Posterior vena cava (tissue), 2 donors: ENCODE results near the gene ZNF710. TPM values are rescaled to one million over a fixed set of nuclear protein-coding genes. Genes with fewer than 3 reads are reported as not detected.

Source experiments
- DNase-seq: peaks from one replicate; pipeline ENCODE4 v3.0.0-alpha.2; 2020; ENCODE audit warnings: low spot score
- intact Hi-C, 2 donors: fragments of 100-400 bp; cut with DNase I; formaldehyde crosslinking; loops; one replicate each; pipeline versions ENCODE4 v1.14.1 to v1.14.2; 2022 to 2023
- total RNA-seq, 2 donors: library from RNA; stranded (reverse); fragmentation: NEBNext Ultra II Directional; extraction: Animal tissue kit (Norgen Biotek cat#: 25700); gene quantifications; one replicate each; pipeline ENCODE4 v1.2.1, GENCODE V29; 2021
- donor health status: DM: yes; HTN: yes; CAD: no.
- donor health status: DM: yes; HTN: yes; CAD: no.

Gene ZNF710
- total RNA-seq, 2 donors from 2014 or later = 11.6 to 13.3 TPM

DNA sequence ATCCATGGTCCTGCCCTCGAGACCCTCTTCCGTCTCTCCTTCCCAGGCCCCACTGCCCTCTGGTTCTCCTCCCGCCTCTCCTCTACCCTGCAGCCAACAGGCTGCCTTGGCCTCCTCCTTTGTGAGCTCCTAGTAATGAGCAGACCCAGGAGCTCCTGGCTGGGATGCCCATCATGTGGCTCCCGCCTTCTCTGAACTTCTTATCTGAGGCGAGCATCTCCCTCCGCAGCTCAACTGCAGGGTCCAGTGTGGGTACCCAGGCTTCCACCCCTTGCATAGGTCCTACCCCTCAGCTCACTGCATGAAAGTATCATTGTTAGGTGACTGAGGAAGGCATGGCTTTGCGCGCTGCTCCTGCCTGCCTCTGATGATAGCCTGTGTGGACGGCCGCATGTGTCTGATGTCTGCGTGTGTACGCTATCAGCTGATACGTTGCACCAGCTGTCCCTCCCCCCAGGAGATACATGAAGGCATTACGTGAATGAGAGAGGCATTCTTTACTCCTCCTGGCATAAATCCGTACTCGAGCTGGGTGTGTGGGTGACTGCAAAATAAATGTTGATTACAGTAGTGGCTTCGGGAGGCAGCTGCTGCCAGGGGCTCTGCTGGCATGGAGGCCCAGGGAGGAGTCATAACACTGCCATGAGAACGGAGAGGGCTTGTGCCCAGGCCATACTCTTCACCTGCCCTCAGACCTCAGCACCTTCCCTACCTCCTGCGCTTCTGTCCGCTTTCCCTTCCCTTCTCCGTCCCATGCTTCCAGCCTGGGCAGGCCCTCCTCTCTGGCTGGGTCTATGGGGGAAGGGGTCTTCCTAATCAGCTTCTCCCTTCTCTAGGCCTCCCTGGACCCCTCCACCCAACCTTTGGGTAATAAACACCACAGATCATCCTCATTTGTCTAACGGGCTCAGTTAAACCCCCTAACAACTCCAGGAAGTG is 48.8 kb downstream of the ZNF710 start:
- DNase-seq = peak; percentile 68
- intact Hi-C loops = loop anchor here in 1 of 2 donors (5.0 kb wide), 1 partner anchor 538 kb away; no protein-coding TSS in a partner anchor

DNA sequence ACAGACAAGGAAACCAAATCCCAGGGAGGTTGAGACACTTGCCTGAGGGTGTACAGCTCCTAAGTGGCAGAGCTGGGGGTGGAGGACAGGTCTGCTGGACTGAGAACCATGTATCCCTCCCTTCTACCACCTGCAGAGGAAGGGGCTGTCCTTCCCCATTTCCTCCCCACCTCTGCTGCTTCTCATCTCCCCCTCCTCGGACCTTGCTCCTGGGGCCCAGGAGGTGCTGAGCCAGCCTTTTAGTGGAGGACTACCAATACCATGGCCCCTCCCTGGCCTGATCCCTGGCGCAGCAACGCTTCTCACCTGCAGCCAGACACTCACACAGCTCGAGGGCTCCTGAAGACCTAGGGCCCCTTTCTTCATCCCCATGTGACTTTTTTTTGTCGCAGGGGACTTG is 50.8 kb downstream of the ZNF710 start:
- intact Hi-C loops = loop anchor here in 1 of 2 donors (5.0 kb wide), 1 partner anchor 540 kb away; no protein-coding TSS in a partner anchor
- DNase-seq = no peak

DNA sequence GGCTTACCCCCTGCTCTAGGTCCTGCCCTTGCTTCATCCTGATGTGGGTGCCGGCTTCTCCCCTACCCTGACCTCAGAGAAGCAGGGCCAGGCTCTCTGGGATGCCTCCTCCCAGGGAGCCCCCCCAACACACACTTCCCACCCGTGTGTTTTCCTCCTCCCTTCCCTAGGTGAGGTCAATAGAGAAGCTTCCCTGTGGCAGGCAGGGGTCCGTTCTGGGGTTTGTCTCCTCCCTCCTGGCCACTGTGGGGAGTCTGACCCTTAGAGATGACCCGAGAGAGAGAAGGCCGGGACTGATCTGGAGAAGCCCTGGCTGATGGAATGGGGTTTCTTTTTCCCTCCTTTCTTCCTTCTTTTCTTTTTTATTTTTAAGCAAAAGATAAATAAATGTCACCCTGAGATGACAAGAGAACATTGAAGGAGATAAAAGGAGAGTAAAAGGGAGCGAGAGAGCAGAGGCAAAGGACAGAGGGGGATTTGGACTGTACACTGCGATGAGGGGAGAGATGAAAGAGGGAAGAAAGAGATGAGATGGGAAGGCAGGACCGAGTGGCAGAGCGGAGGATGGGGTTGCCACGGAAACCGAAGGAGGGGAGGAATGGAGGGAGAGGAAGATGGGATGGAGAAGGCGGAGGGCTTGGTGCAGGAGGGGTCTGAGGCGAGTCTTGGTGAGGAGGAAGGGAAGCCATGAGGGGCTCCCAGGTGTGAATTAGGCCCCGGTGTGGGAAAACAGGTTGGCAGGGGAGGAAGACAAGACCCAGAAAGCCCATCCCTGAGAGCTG is 52.8 kb downstream of the ZNF710 start:
- intact Hi-C loops = loop anchor here in 1 of 2 donors (5.0 kb wide), 1 partner anchor 542 kb away; no protein-coding TSS in a partner anchor
- DNase-seq = no peak

DNA sequence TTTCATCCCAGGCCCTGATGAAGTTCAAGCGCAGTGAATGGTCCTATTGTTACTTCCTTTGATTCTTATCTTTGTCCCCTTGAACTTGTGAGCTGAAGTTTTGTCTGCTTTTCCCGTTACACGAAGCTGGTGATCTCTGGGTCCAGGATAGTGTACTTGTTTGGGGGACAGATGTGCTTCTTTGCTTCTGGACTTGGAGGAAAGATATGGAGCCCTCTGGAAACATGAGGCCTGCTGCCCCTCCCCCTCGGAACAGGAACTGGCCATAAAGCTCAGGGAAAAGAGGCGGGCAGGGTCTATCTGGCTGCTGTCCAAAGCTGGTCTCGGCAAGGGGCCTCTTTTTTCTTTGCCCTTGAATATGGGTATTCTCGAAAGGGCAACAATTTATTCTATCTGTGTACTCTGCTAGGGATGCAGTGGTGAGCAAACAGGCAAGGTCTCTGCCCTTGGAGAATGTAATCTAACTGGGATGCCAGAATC is 53.5 kb downstream of the ZNF710 start:
- intact Hi-C loops = loop anchor here in 1 of 2 donors (5.0 kb wide), 1 partner anchor 542 kb away; no protein-coding TSS in a partner anchor
- DNase-seq = no peak

DNA sequence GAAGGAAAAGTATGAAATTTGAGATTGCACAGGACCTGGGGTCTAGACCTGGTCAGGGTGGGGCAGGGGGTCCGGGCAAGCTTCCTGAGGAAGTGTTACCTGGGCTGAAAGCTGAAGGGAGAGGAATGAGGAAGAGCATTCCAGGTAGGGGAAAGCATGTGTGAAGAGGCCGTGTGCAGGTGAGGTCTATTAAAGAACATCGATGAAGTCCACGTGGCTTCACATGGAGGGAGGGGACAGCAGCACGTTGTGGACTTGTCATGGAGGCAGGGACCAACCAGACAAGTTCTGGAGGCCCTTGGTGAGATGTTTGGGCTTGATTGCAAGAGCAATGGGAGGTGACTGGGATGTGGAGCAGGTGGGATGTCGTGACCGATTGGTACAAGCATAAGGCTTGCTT is 54.1 kb downstream of the ZNF710 start:
- intact Hi-C loops = no loop called here
- no peak for DNase-seq

DNA sequence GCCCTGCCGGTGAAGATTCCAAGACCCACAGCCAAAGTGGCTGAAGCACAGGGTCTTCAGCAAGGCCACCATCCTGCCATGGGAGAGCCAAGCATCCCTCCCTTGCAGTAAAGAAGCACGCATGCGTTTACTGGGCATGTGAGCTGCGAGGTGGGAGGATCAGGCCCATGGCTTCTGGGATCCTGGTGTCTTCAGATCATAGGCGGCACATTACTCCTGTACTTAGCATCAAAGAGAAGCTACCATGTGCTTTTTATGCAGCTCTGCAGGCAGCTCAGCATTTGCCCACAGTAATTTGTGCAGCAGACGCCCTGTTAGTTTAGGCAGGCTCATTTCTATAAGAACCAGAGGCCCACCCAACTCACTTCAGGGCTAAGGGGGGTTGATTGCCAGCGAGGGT is 55.4 kb downstream of the ZNF710 start:
- no peak for DNase-seq
- intact Hi-C loops = no loop called here

DNA sequence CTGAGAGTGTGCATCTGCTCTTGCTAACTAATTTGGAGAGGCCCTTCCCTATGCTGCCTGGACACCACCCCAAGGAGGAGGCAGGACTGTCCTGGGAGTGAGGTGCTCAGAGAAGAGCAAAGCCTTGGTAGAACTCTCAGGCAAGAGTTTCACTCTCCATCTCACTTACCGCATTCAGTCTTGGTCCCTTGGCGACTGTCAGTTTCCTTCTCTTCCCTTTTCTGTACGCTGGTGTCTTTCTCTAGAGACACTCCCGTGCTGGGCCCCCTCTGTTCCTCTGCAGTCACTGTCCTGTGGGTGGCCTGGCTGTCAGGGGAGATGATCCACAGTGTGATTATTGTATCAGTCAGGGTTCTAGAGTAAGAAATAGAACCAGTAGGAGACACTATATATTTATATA is 57.2 kb downstream of the ZNF710 start:
- intact Hi-C loops = no loop called here
- DNase-seq = no peak

DNA sequence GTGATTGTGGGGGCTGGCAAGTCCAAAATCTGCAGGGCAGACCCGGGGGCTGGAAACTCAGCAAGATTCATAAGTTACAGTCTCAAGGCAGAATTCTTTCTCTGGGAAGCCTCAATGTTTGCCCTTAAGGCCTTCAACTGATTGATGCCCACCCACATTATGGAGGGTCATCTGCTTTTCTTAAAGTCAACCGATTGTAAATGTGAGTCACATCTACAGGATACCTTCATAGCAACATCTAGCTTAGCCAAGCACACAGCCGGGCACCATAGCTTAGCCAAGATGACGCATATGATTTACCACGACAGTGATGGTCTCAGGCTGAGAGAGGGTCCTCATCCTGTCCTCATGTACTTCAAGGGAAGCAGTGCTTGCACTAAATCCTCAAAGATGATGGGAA is 57.7 kb downstream of the ZNF710 start:
- intact Hi-C loops = no loop called here
- DNase-seq = no peak

DNA sequence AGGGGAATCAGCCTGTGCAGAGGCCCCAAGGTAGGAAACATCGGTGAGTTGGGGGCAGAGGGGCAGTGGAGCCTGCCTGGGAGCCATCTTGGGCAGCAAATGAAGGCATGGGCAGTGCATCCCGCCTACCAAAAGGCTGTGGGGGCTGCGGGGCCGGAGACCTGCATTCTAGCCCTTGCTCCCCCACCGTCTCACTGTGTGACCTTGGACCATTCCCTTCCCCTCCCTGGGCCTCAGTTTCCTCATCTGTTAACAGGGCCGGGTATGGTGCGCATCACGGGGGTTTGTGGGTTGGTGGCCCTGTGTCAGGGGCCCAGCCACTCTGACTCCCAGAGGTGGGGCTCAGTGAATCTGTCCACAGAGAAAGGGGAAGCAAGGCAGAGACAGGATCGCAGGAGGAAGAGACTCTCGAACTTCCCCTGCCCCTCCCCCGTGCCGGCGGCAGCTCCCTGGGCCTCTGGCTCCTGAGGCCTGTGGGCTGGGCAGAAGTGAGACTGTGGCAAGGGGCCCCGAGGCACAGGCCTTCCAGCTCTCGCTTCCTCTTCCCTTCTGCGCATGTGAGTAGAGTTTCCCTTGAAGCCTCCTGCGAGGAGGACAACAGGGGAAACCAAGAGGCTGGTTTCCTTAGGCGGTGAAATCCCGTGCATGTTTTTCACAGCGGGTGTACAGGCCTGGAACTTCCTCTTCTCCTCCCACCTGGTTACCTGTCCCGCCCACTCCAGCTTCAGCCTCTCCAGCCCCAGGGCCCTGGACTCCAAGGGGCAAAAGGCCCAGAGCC is 58.3 kb downstream of the ZNF710 start:
- DNase-seq = peak; percentile 95
- intact Hi-C loops = no loop called here

DNA sequence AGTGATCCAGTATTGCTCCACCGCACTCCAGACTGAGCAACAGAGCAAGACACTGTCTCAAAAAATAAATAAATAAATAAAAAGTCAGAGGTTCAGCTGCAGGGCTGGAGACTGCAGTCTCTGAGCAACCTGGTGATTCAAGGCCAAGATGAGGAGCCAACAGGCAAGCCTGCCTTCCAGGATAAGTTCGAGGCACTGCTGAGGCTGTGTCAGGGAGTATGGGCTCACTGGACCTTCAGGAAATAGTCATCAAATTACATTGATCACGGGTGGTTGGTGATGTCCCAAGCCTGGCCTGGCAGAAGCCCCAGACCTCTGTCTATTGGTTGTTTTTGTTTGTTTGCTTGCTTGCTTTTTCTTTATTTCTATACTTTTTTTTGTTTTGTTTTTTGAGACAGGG is 59.7 kb downstream of the ZNF710 start:
- intact Hi-C loops = loop anchor here in 1 of 2 donors (10.0 kb wide), 1 partner anchor 56 kb away; the partner anchor contains the start of gene ZNF710
- no peak for DNase-seq

DNA sequence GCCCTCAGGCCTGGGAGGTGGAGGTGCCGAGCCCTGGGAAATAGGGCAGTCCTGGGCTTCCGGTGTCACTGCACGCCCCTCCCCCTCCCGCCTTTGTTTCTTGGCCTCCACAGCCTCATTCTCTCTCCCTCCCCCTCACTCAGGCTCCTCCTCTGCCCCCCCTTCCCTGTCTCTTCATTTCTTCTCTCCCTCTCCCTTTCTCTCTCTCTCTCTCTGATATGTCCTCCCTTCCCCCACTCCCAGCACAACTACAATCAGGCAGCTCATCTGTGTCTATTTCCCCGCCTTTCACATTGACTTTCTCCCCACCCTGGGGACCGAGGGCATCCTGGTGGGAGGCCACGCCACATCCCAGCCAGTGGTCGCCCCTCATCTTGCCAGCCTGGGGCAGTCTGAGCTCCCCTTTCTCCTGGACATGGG is 60.9 kb downstream of the ZNF710 start:
- intact Hi-C loops = loop anchor here in 1 of 2 donors (10.0 kb wide), 1 partner anchor 57 kb away; the partner anchor contains the start of gene ZNF710
- DNase-seq = no peak

DNA sequence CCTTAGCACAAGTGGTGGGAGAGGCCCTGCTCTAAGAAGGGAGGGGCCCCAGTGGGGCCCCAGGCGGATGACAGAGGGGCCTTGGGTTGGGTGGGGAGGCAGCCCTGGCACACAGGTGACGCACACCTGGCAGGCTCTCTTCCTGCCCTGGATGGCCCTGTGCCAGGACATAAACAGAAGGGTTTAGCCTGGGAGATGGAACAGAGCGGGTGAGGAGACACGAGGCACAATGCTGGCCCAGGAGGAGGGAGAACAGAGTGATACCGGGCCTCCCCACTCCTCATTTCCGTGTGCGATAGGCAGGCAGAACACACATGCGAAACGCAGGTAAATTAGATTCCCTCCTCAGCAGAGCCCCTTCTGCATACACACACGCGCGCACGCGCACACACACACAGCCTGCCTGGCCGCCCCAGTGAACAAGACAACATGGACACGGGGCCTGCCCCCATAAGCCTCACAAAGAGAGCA is 61.4 kb downstream of the ZNF710 start:
- intact Hi-C loops = loop anchor here in 1 of 2 donors (10.0 kb wide), 1 partner anchor 58 kb away; the partner anchor contains the start of gene ZNF710
- DNase-seq = no peak

DNA sequence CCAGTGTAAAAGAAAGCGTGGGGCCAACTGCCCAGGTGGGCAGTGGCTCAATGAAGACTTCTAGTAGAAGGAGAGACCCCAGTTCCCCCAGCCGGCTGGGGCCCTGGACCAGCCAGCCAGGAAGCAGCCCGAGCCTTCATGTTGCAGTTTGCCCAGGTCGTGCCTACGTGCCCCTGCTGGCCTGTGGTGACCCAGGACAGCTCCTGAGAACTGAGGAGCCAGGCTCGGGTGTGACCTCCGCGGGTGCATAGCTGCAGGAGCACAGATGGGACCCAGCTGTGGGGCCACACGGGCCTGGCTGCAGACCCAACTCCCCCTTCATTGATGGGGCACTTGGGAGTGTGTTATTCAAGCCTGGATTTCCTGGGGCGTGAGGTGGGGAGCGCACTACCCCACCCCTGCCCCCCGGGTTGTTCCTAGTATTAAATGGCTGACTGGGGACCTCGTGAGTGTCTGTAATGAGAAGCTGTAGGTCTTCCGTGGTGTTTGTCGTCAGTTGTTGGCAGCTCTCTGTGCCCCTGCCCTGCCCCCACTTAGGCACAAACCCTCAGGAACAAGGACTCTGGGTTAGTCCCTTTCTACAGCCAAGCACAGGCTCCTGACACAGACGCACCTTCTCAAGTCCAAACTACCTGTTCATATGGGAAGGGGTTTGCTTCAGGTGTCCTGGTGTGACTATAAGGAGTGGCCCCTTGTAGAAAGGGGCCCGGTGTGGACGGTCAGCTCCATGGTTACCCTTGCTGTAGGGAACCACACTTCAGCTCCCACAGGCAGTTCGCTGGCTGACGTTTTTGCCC is 62.0 kb downstream of the ZNF710 start:
- no peak for DNase-seq
- intact Hi-C loops = loop anchor here in 1 of 2 donors (10.0 kb wide), 1 partner anchor 58 kb away; the partner anchor contains the start of gene ZNF710

DNA sequence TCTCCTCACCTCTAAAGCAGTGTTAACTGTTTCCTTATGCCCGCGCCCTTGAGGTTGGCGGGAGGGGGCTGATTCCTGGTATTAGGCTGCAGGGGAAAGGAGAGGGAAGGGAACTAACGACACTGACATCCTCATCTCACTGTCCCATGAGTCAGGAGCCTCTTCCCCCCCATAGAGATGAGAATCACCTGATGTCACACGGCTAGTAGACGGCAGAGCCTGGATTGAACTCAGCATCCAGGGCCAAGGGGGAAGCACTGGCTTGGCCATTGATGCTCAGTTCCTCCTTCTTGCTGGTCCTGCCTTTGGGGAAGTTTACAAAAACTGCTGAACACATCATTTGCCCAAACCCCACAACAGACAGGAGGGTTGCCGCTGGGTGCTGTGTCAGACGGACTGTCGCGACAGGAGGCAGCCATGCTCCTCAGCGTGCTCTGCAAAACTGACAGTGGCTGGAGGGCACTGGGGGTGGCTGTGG is 62.7 kb downstream of the ZNF710 start:
- intact Hi-C loops = loop anchor here in 1 of 2 donors (10.0 kb wide), 1 partner anchor 59 kb away; the partner anchor contains the start of gene ZNF710
- peak; percentile 82 for DNase-seq

DNA sequence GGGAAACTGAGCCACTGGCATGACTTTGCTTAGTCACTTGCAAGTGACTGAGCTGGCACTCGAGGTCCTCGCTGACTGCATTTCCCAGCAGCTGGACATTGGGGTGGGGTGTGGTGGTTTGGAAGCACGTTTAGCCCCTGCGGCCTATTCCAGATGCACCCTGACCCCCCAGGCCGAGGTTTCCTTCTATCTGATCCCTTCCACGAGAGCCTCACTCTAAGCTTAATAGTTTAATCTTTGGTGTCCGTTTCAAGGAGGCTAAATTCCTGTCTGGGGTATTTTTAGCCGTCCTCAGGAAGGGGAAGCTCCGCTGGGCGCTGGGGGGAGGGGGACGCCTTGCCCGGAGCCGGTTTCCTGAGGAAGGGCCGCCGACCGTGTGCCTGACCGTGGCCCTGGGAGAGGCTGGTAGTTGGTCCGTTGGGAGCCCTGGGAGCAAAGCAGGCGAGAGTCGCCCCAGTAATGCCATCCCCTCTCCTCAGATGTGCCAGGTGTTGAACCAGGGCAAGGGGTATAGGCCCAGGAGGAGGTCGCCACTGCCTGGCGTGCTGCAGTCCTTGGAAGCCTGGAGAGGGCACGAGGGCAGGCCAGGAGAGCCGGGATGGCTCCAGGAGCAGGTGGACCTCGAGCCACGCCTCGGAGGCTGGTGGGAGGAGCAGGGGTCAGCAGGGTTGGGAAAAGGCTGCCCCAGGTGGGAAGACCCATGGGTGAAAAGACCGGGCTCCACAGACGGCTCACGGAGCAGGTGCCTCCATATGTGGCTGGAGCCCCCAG is 64.0 kb downstream of the ZNF710 start:
- peak; percentile 91 for DNase-seq
- intact Hi-C loops = loop anchor here (5.0 to 10.0 kb wide), 2 partner anchors 60 to 163 kb away; partner anchors contain the start of gene ZNF710 (in 1 of the 2)

DNA sequence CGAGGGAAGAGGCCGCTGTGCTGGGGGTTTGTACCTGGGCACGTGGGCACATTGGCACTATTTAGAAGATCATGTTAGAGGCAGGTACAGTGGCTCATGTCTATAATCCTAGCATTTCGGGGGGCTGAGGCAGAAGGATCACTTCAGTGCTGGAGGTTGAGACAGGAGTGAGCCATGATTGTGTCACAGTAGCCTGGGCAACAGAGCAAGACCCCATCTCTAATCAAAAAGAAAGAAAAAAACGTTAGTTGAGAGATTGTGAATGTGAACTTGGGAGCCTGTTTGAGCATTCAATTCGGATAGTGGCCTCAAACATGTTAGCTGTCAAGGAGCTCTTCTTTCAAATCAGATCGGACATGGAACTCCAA is 64.5 kb downstream of the ZNF710 start:
- no peak for DNase-seq
- intact Hi-C loops = loop anchor here (5.0 to 10.0 kb wide), 2 partner anchors 61 to 163 kb away; partner anchors contain the start of gene ZNF710 (in 1 of the 2)
